ENCODE measurements around the gene IGSF10.

IGSF10 gene

DNA sequence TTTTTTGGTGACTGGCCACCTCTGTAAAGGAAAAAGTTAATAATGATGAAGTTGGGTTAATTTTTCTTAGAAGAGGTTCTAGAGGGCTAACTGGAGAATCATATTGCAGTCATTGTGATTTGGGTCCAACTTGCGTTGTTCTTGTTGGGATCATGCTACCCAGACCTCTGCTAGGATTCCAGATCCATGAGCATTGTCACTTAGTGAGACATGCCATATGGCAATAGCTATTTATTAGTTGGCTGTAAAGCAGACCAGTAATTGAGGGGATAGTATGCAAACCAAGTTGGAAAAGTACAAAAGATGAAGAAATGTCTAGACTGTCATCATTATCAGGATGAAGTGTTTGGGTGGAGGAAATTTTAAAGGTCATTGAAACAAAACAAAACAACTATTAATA lies 45.6 kb downstream of the IGSF10 start:
- no peak for TF ChIP-seq YY1 (IDR thresholded peaks at IDR 0.05; ENCODE audit: low read depth)
- no peak for TF ChIP-seq CEBPB (IDR thresholded peaks at IDR 0.05)
- no peak for TF ChIP-seq ZBTB7A (IDR thresholded peaks at IDR 0.05; ENCODE audit: low read depth)

DNA sequence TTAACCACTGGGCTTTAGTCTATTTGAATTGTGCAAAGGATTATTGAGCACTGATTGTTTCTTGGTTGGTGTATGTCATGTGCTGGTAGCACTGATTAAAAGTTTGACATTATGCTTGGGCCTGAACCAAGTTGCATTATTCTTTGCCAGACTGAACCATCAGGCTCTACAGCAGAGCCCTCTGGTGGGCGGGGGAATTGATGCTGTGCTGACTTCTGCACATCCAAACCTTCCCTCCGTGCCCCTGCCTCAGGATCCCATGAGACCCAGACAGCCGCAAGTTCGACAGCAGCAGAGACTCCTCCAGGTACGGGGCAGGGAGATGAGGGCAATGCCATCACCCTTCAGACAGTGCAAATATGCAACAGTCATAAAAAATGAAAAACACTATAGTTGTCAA lies 47.9 kb downstream of the IGSF10 start:
- TF ChIP-seq EP300 (IDR thresholded peaks at IDR 0.05; ENCODE audit: borderline replicate concordance) (no peak), TEAD4 (IDR thresholded peaks at IDR 0.05) (no peak), CEBPB (IDR thresholded peaks at IDR 0.05) (no peak), RAD21 (IDR thresholded peaks at IDR 0.05; ENCODE audit: low read depth) (no peak), NFIC (IDR thresholded peaks at IDR 0.05) (no peak), TCF12 (IDR thresholded peaks at IDR 0.05; ENCODE audit: low read depth) (no peak), TAF1 (IDR thresholded peaks at IDR 0.05; ENCODE audit: low read depth) (no peak), CREB1 (IDR thresholded peaks at IDR 0.05; ENCODE audit: low read depth) (no peak)
- TF ChIP-seq, protein P1, sequence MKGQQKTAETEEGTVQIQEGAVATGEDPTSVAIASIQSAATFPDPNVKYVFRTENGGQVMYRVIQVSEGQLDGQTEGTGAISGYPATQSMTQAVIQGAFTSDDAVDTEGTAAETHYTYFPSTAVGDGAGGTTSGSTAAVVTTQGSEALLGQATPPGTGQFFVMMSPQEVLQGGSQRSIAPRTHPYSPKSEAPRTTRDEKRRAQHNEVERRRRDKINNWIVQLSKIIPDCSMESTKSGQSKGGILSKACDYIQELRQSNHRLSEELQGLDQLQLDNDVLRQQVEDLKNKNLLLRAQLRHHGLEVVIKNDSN (IDR thresholded peaks at IDR 0.05), result no peak
